HEK293 (cell line): Measurements from ENCODE around the gene UBXN6.

Source experiments
- KLF10 ChIP-seq: fragments of 450-650 bp; IDR thresholded peaks from 2 replicates; pipeline ENCODE4 v1.5.1; 2018; ENCODE audit warnings: missing biosample characterization, mild to moderate bottlenecking, missing genetic modification characterization
- KLF8 ChIP-seq: fragments of 450-650 bp; formaldehyde crosslinking; IDR thresholded peaks from 2 replicates; pipeline ENCODE4 v1.5.1; 2016; ENCODE audit warnings: missing biosample characterization, missing genetic modification characterization
- KLF9 ChIP-seq: fragments of 450-650 bp; formaldehyde crosslinking; IDR thresholded peaks from 2 replicates; pipeline ENCODE4 v1.5.1; 2016; ENCODE audit warnings: missing biosample characterization, missing genetic modification characterization, low read depth
- PATZ1 ChIP-seq: fragments of 450-650 bp; formaldehyde crosslinking; IDR thresholded peaks from 2 replicates; pipeline ENCODE4 v1.5.1; 2016; ENCODE audit warnings: missing biosample characterization, missing genetic modification characterization
- PBX3 ChIP-seq: sonication (generic); formaldehyde crosslinking; IDR thresholded peaks from 2 replicates; pipeline ENCODE4 v1.8.1; 2022; ENCODE audit warnings: mild to moderate bottlenecking, moderate library complexity, missing genetic modification reagents
- ZBTB17 ChIP-seq: fragments of 450-650 bp; formaldehyde crosslinking; IDR thresholded peaks from 2 replicates; pipeline ENCODE4 v1.5.1; 2016; ENCODE audit warnings: missing biosample characterization, missing genetic modification characterization
- ZBTB49 ChIP-seq: fragments of 450-650 bp; formaldehyde crosslinking; IDR thresholded peaks from 2 replicates; pipeline ENCODE4 v1.5.1; 2016; ENCODE audit warnings: missing biosample characterization, missing genetic modification characterization, low read depth
- ZBTB6 ChIP-seq: fragments of 450-650 bp; formaldehyde crosslinking; IDR thresholded peaks from 2 replicates; pipeline ENCODE4 v1.5.1; 2017; ENCODE audit warnings: missing biosample characterization, missing genetic modification characterization
- ZFHX2 ChIP-seq: fragments of 450-650 bp; formaldehyde crosslinking; conservative IDR thresholded peaks from 2 replicates; pipeline ENCODE4 v1.5.1; 2016; ENCODE audit warnings: missing biosample characterization, missing genetic modification characterization
- ZNF10 ChIP-seq: fragments of 450-650 bp; formaldehyde crosslinking; IDR thresholded peaks from 2 replicates; pipeline ENCODE4 v1.5.1; 2017; ENCODE audit warnings: missing biosample characterization, missing genetic modification characterization
- ZNF2 ChIP-seq: fragments of 450-650 bp; formaldehyde crosslinking; IDR thresholded peaks from 2 replicates; pipeline ENCODE4 v1.5.1; 2016; ENCODE audit warnings: missing biosample characterization, missing genetic modification characterization
- ZNF398 ChIP-seq: fragments of 450-650 bp; formaldehyde crosslinking; IDR thresholded peaks from 2 replicates; pipeline ENCODE4 v1.5.1; 2017; ENCODE audit warnings: missing biosample characterization, missing genetic modification characterization
- ZNF521 ChIP-seq: fragments of 450-650 bp; formaldehyde crosslinking; IDR thresholded peaks from 2 replicates; pipeline ENCODE4 v1.5.1; 2017; ENCODE audit warnings: missing biosample characterization, mild to moderate bottlenecking, missing genetic modification characterization
- ZNF530 ChIP-seq: fragments of 450-650 bp; formaldehyde crosslinking; IDR thresholded peaks from 2 replicates; pipeline ENCODE4 v1.5.1; 2016; ENCODE audit warnings: low read depth, missing biosample characterization, missing genetic modification characterization
- ZNF560 ChIP-seq: fragments of 450-650 bp; formaldehyde crosslinking; IDR thresholded peaks from 2 replicates; pipeline ENCODE4 v1.5.1; 2017; ENCODE audit warnings: missing biosample characterization, missing genetic modification characterization, borderline replicate concordance
- ZNF692 ChIP-seq: fragments of 450-650 bp; formaldehyde crosslinking; IDR thresholded peaks from 2 replicates; pipeline ENCODE4 v1.5.1; 2016; ENCODE audit warnings: missing biosample characterization, missing genetic modification characterization

The UBXN6 gene

GRCh38 chr19:4456843-4457653 lies 546 bp downstream of the UBXN6 start (continued):
- no peak for TF ChIP-seq ZNF521 (tag by site-specific recombination)
- no peak for TF ChIP-seq ZBTB49
- no peak for TF ChIP-seq ZBTB17 (tag by site-specific recombination)
- TF ChIP-seq ZNF398, result peak; percentile 55
- TF ChIP-seq KLF10 (tag by site-specific recombination), result 0 out of 2 replicates have a peak, but pooled peaks have one; percentile 46
- TF ChIP-seq KLF9, result peak; percentile 66
- TF ChIP-seq ZFHX2 (tag by site-specific recombination), result peak; percentile 33; the same call in 1 of the 2 replicates
- no peak for TF ChIP-seq PBX3 (CRISPR knock-in tag)
- TF ChIP-seq ZNF530 (tag by site-specific recombination), result no peak
- TF ChIP-seq KLF8 (tag by site-specific recombination), result peak; percentile 55; the same call in 1 of the 2 replicates
- TF ChIP-seq ZNF10 (tag by site-specific recombination), result no peak; the same call in 1 of the 2 replicates
- peak; percentile 69 for TF ChIP-seq PATZ1 (tag by site-specific recombination)
- no peak for TF ChIP-seq ZNF560 (tag by site-specific recombination)
- no peak for TF ChIP-seq ZNF692 (tag by site-specific recombination)
- 0 out of 2 replicates have a peak, but pooled peaks have one; percentile 51 for TF ChIP-seq ZNF2 (tag by site-specific recombination)
- no peak for TF ChIP-seq ZBTB6 (tag by site-specific recombination)
